ENCODE measurements around the gene SURF2. TPM values are rescaled to one million over a fixed set of nuclear protein-coding genes. Genes with fewer than 3 reads are reported as not detected.
A peak's percentile ranks its signal among the peaks of the same experiment; 100 is the strongest.

The SURF2 gene
- total RNA-seq, 2 donors from 2014 or later = 14.1 to 16.0 TPM

- no peaks in the 10 kb centered on the region for H3K27me3 Mint-ChIP-seq
- peaks cover 23% of the 10 kb centered on the region for H3K4me1 Mint-ChIP-seq
- peak overlapping the region; percentile 5 for H3K4me3 Mint-ChIP-seq
- H3K9me3 ChIP-seq (ENCODE audit: control insufficient read depth, low read length, poor library complexity, severe bottlenecking) = no peaks in the 10 kb centered on the region
- DNase-seq (no peak), ATAC-seq (no peak)
- H3K36me3 Mint-ChIP-seq (ENCODE audit: low read depth) = peaks cover 7% of the 10 kb centered on the region
- H3K27ac Mint-ChIP-seq = no peak overlapping the region
These were observed 4.3 kb upstream of the SURF2 start for GRCh38 chr9:133351908-133352634.

- no peak for DNase-seq
- Mint-ChIP-seq H3K4me3 (peak overlapping the region; percentile 63), H3K27ac (peak overlapping the region; percentile 87), H3K27me3 (no peaks in the 10 kb centered on the region), H3K36me3 (ENCODE audit: low read depth) (peaks cover 7% of the 10 kb centered on the region), H3K4me1 (peaks cover 21% of the 10 kb centered on the region)
- no peak for ATAC-seq
- H3K9me3 ChIP-seq (ENCODE audit: control insufficient read depth, low read length, poor library complexity, severe bottlenecking) = no peaks in the 10 kb centered on the region
These were observed 3.6 kb upstream of the SURF2 start for GRCh38 chr9:133352635-133353340.

GRCh38 chr9:133353548-133353947 is 2.8 kb upstream of the SURF2 start:
- Mint-ChIP-seq H3K27ac (peak overlapping the region; percentile 87), H3K4me3 (peak overlapping the region; percentile 66), H3K27me3 (no peaks in the 10 kb centered on the region), H3K4me1 (peaks cover 20% of the 10 kb centered on the region), H3K36me3 (ENCODE audit: low read depth) (peaks cover 5% of the 10 kb centered on the region)
- DNase-seq (no peak), ATAC-seq (no peak)
- no peaks in the 10 kb centered on the region for H3K9me3 ChIP-seq (ENCODE audit: control insufficient read depth, low read length, poor library complexity, severe bottlenecking)

GRCh38 chr9:133354766-133355165 is 1.6 kb upstream of the SURF2 start:
- H3K9me3 ChIP-seq (ENCODE audit: control insufficient read depth, low read length, poor library complexity, severe bottlenecking) = no peaks in the 10 kb centered on the region
- Mint-ChIP-seq H3K36me3 (ENCODE audit: low read depth) (peaks cover 5% of the 10 kb centered on the region), H3K27me3 (no peaks in the 10 kb centered on the region), H3K4me1 (peaks cover 20% of the 10 kb centered on the region), H3K4me3 (peak overlapping the region; percentile 93), H3K27ac (peak overlapping the region; percentile 34)
- no peak for ATAC-seq
- DNase-seq = no peak

DNA sequence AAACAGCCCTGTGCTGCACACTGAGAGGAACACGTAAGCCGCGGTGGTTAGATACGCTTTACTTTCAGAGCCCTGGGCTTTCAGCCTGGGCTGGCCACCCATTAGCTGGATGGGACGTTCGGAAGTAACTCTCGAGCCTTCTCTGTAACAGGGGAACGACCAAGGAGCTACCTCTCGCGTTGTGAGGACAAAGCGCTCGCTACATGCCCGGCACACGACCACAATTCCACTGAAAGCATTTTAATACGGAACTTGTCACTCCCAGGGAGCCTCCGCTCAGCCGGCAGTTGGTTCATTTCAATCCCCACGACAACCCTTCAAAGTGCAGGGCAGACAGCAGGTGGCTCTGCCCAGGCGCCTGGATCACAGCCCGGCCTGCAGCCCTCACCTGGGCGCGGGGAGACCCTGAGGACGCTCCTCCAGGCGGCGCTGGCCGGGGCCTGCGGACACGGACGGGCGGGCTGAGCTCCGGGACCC is 431 bp upstream of the SURF2 start:
- peak overlapping the region; percentile 83 for H3K27ac Mint-ChIP-seq
- H3K9me3 ChIP-seq (ENCODE audit: control insufficient read depth, low read length, poor library complexity, severe bottlenecking) = no peaks in the 10 kb centered on the region
- H3K4me3 Mint-ChIP-seq = peak overlapping the region; percentile 93
- no peak for DNase-seq
- H3K36me3 Mint-ChIP-seq (ENCODE audit: low read depth) = peaks cover 5% of the 10 kb centered on the region
- H3K27me3 Mint-ChIP-seq = no peaks in the 10 kb centered on the region
- peak; percentile 57 for ATAC-seq
- H3K4me1 Mint-ChIP-seq = peaks cover 21% of the 10 kb centered on the region

GRCh38 chr9:133357656-133358055 is 1.3 kb downstream of the SURF2 start:
- H3K4me1 Mint-ChIP-seq = peaks cover 23% of the 10 kb centered on the region
- H3K27me3 Mint-ChIP-seq = no peaks in the 10 kb centered on the region
- H3K4me3 Mint-ChIP-seq = peak overlapping the region; percentile 93
- H3K9me3 ChIP-seq (ENCODE audit: control insufficient read depth, low read length, poor library complexity, severe bottlenecking) = no peaks in the 10 kb centered on the region
- ATAC-seq (no peak), DNase-seq (no peak)
- H3K36me3 Mint-ChIP-seq (ENCODE audit: low read depth) = peaks cover 7% of the 10 kb centered on the region
- H3K27ac Mint-ChIP-seq = peak overlapping the region; percentile 83

DNA sequence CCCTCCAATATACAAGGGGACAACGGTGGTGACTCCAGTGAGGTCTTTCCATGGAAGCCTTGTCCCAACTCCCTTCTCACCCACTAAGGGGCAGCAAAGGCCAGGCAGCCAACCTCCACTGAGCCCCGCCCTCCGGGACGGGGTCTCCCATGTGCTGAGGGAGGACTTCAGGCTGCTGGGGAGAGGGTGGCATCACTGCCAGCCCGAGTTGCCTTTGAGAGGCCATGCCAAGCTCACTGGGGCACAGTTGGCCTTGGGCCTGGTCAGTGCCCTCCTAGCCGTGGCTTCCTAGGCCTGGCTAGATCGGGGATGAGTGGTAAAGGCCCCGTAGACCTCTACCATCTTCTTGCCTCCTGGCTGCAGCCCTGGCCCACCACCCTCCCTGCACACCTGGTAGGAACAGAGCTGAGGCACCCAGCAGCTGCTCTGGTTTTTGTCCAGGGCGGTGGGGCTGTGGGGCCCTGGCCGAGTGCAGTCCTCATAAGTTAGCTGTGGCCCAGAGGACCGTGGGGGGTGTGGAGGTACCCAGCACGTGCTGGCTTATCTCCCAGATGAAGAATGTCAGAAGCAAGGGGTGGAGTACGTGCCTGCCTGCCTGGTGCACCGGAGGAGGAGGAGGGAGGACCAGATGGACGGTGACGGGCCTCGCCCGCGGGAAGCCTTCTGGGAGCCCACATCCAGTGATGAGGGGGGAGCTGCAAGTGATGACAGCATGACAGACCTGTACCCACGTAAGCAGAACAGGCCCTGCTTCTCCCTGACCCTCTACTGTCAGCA is 3.2 kb downstream of the SURF2 start:
- no peaks in the 10 kb centered on the region for H3K27me3 Mint-ChIP-seq
- peaks cover 7% of the 10 kb centered on the region for H3K36me3 Mint-ChIP-seq (ENCODE audit: low read depth)
- no peaks in the 10 kb centered on the region for H3K9me3 ChIP-seq (ENCODE audit: control insufficient read depth, low read length, poor library complexity, severe bottlenecking)
- H3K27ac Mint-ChIP-seq = peak overlapping the region; percentile 83
- peaks cover 25% of the 10 kb centered on the region for H3K4me1 Mint-ChIP-seq
- no peak for DNase-seq
- H3K4me3 Mint-ChIP-seq = peak overlapping the region; percentile 28
- ATAC-seq = no peak

GRCh38 chr9:133360400-133361393 is 4.3 kb downstream of the SURF2 start:
- Mint-ChIP-seq H3K27ac (peak overlapping the region; percentile 83), H3K4me1 (peaks cover 25% of the 10 kb centered on the region), H3K36me3 (ENCODE audit: low read depth) (peaks cover 7% of the 10 kb centered on the region), H3K27me3 (no peaks in the 10 kb centered on the region), H3K4me3 (no peak overlapping the region)
- H3K9me3 ChIP-seq (ENCODE audit: control insufficient read depth, low read length, poor library complexity, severe bottlenecking) = no peaks in the 10 kb centered on the region
- no peak for ATAC-seq
- DNase-seq = no peak

GRCh38 chr9:133361507-133362092 is 5.2 kb downstream of the SURF2 start:
- DNase-seq = no peak
- Mint-ChIP-seq H3K4me1 (peaks cover 21% of the 10 kb centered on the region), H3K4me3 (peak overlapping the region; percentile 55), H3K27ac (peak overlapping the region; percentile 83), H3K27me3 (no peaks in the 10 kb centered on the region), H3K36me3 (ENCODE audit: low read depth) (peaks cover 7% of the 10 kb centered on the region)
- no peaks in the 10 kb centered on the region for H3K9me3 ChIP-seq (ENCODE audit: control insufficient read depth, low read length, poor library complexity, severe bottlenecking)
- no peak for ATAC-seq

- DNase-seq (no peak), ATAC-seq (no peak)
- H3K27ac Mint-ChIP-seq = peak overlapping the region; percentile 83
- no peaks in the 10 kb centered on the region for H3K9me3 ChIP-seq (ENCODE audit: control insufficient read depth, low read length, poor library complexity, severe bottlenecking)
- H3K36me3 Mint-ChIP-seq (ENCODE audit: low read depth) = peaks cover 7% of the 10 kb centered on the region
- H3K27me3 Mint-ChIP-seq = no peaks in the 10 kb centered on the region
- H3K4me3 Mint-ChIP-seq = no peak overlapping the region
- peaks cover 25% of the 10 kb centered on the region for H3K4me1 Mint-ChIP-seq
These were observed 6.2 kb downstream of the SURF2 start for GRCh38 chr9:133362359-133363044.

- peaks cover 47% of the 10 kb centered on the region for H3K4me1 Mint-ChIP-seq
- H3K27me3 Mint-ChIP-seq = no peaks in the 10 kb centered on the region
- H3K27ac Mint-ChIP-seq = no peak overlapping the region
- ATAC-seq (no peak), DNase-seq (no peak)
- H3K9me3 ChIP-seq (ENCODE audit: control insufficient read depth, low read length, poor library complexity, severe bottlenecking) = no peaks in the 10 kb centered on the region
- H3K4me3 Mint-ChIP-seq = no peak overlapping the region
- peaks cover 2% of the 10 kb centered on the region for H3K36me3 Mint-ChIP-seq (ENCODE audit: low read depth)
These were observed 10.1 kb downstream of the SURF2 start for GRCh38 chr9:133366435-133366834.

Measured in T-helper 17 cell (primary cell).